Activated gamma-delta T cell (primary cell): ENCODE measurements around the gene ASIC2.
"Not testable (repeated sequence)": the region's sequence is repeated elsewhere in the genome, so short reads cannot be mapped to it uniquely, and the experiment has no call there.

Experiments
- DNase-seq: peaks from one replicate; lab custom pipeline; 2025; lab: John Stamatoyannopoulos, UW

Gene ASIC2

GRCh38 chr17:33021731-33022408, 271.2 kb downstream of the ASIC2 start:
- DNase-seq = no peak

- DNase-seq = no peak
Observed at GRCh38 chr17:33019161-33019890, 273.8 kb downstream of the ASIC2 start.

GRCh38 chr17:33017366-33017765, 275.7 kb downstream of the ASIC2 start:
- DNase-seq = no peak

GRCh38 chr17:33016920-33017319, 276.2 kb downstream of the ASIC2 start:
- no peak for DNase-seq

GRCh38 chr17:33015716-33016346, 277.3 kb downstream of the ASIC2 start:
- DNase-seq = no peak

- no peak for DNase-seq
Observed at GRCh38 chr17:33014751-33015150, 278.3 kb downstream of the ASIC2 start.

GRCh38 chr17:33013596-33014375, 279.3 kb downstream of the ASIC2 start:
- no peak for DNase-seq

GRCh38 chr17:33012522-33013033, 280.5 kb downstream of the ASIC2 start:
- no peak for DNase-seq

- no peak for DNase-seq
Observed at GRCh38 chr17:33009636-33010035, 283.5 kb downstream of the ASIC2 start.

- DNase-seq = no peak
Observed at GRCh38 chr17:33007186-33007585, 285.9 kb downstream of the ASIC2 start.

- no peak for DNase-seq
Observed at GRCh38 chr17:33002246-33002645, 290.8 kb downstream of the ASIC2 start.

- no peak for DNase-seq
Observed at GRCh38 chr17:32998887-32999228, 294.2 kb downstream of the ASIC2 start.

- DNase-seq = no peak
Observed at GRCh38 chr17:32998111-32998886, 294.8 kb downstream of the ASIC2 start.

- no peak for DNase-seq
Observed at GRCh38 chr17:32995416-32996045, 297.6 kb downstream of the ASIC2 start.

- DNase-seq = no peak
Observed at GRCh38 chr17:32993977-32994376, 299.1 kb downstream of the ASIC2 start.

- DNase-seq = no peak
Observed at GRCh38 chr17:32992321-32993033, 300.6 kb downstream of the ASIC2 start.

GRCh38 chr17:32988481-32989101, 304.5 kb downstream of the ASIC2 start:
- DNase-seq = no peak

GRCh38 chr17:32987868-32988267, 305.2 kb downstream of the ASIC2 start:
- DNase-seq = not testable (repeated sequence)

- DNase-seq = not testable (repeated sequence)
Observed at GRCh38 chr17:32987453-32987805, 305.7 kb downstream of the ASIC2 start.
